Smooth muscle cell (in vitro differentiated cells): ENCODE results near the gene TUBB8B. TPM values are rescaled to one million over a fixed set of nuclear protein-coding genes. Genes with fewer than 3 reads are reported as not detected.
"Not testable (repeated sequence)": the region's sequence is repeated elsewhere in the genome, so short reads cannot be mapped to it uniquely, and the experiment has no call there.

ENCODE experiments used
- DNase-seq: peaks from one replicate; lab custom pipeline; 2025; ENCODE audit not compliant: unreplicated experiment; lab: John Stamatoyannopoulos, UW
- H2AFZ ChIP-seq: fragments of 200-600 bp; sonication (generic); 2 replicates; pipeline ENCODE4 v1.6.0; 2016; ENCODE audit warnings: antibody characterized with exemption, low read depth, mild to moderate bottlenecking
- H3F3A ChIP-seq: fragments of 200-600 bp; sonication (generic); 2 replicates; pipeline ENCODE4 v1.6.0; 2017; ENCODE audit warnings: antibody characterized with exemption, low read depth
- H3K27ac ChIP-seq: fragments of 200-600 bp; sonication (generic); 2 replicates; pipeline ENCODE4 v1.5.1; 2016; ENCODE audit warnings: low read depth, mild to moderate bottlenecking
- H3K27me3 ChIP-seq: fragments of 200-600 bp; sonication (generic); 2 replicates; pipeline ENCODE4 v1.6.1; 2016; ENCODE audit warnings: low read depth, mild to moderate bottlenecking
- H3K36me3 ChIP-seq: fragments of 200-600 bp; sonication (generic); 2 replicates; pipeline ENCODE4 v1.5.1; 2016; ENCODE audit warnings: low read depth
- H3K4me1 ChIP-seq: fragments of 200-600 bp; sonication (generic); 2 replicates; pipeline ENCODE4 v1.5.1; 2016; ENCODE audit warnings: low read depth
- H3K4me2 ChIP-seq: fragments of 200-600 bp; sonication (generic); 2 replicates; pipeline ENCODE4 v1.6.0; 2016; ENCODE audit warnings: mild to moderate bottlenecking
- H3K4me3 ChIP-seq: fragments of 200-600 bp; sonication (generic); 2 replicates; pipeline ENCODE4 v1.5.1; 2016; ENCODE audit warnings: mild to moderate bottlenecking
- H3K79me2 ChIP-seq: fragments of 200-600 bp; sonication (generic); 2 replicates; pipeline ENCODE4 v1.6.0; 2016; ENCODE audit warnings: low read depth, mild to moderate bottlenecking
- H3K9ac ChIP-seq: fragments of 200-600 bp; sonication (generic); 2 replicates; pipeline ENCODE4 v1.6.0; 2016; ENCODE audit warnings: low read depth
- H3K9me3 ChIP-seq: fragments of 200-600 bp; sonication (generic); replicated peaks from 2 replicates; pipeline ENCODE4 v1.5.1; 2016; ENCODE audit warnings: low read depth
- H4K20me1 ChIP-seq: fragments of 200-600 bp; sonication (generic); 2 replicates; pipeline ENCODE4 v1.6.0; 2016; ENCODE audit warnings: low read depth
- WGBS: methylation state at CpG from one replicate; pipeline ENCODE4 v1.1.7; 2016; ENCODE audit warnings: low lambda C conversion rate; 5-methylcytosine and 5-hydroxymethylcytosine counted together
- polyA plus RNA-seq: library from polyadenylated mRNA; unstranded; fragments of >200 nt; fragmentation: Nextera tagmentation; extraction: Ambion mirVana; gene quantifications from 2 replicates; pipeline ENCODE4 v1.2.1, GENCODE V29; 2016
- total RNA-seq: library from RNA; depleted of rRNA; stranded (reverse); fragments of >200 nt; gene quantifications from 2 replicates; pipeline ENCODE4 v1.2.3, GENCODE V29; 2014

Gene TUBB8B
- total and polyA plus RNA-seq, 2 experiments from 2014 or later, result 0.21 TPM; not detected in 1

DNA sequence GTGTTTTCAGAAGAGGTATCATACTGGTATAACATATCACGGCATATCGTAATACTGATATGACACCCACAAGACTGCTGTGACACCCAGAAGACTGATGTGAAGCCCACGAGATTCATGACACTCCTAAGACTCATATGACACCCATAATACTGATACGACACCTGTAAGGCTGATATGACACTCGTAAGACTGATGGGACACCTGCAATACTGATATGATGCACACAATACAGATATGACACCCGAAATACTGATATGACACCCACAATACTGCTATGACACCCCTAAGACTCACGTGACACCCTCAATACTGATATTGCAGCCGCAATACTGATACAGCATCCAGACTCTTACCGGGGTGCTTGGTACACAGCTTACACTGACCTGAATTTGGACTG, 18.3 kb upstream of the TUBB8B start:
- DNase-seq, H3K4me3 ChIP-seq, H3K27me3 ChIP-seq, H4K20me1 ChIP-seq, H3K36me3 ChIP-seq, H3K27ac ChIP-seq, H3K4me1 ChIP-seq, H3K4me2 ChIP-seq, H3K9ac ChIP-seq, H3K79me2 ChIP-seq, H3K9me3 ChIP-seq, H3F3A ChIP-seq, H2AFZ ChIP-seq: not testable (repeated sequence)
- whole genome bisulfite sequencing, result 64% methylated on average over 9 of the region's 9 CpGs

DNA sequence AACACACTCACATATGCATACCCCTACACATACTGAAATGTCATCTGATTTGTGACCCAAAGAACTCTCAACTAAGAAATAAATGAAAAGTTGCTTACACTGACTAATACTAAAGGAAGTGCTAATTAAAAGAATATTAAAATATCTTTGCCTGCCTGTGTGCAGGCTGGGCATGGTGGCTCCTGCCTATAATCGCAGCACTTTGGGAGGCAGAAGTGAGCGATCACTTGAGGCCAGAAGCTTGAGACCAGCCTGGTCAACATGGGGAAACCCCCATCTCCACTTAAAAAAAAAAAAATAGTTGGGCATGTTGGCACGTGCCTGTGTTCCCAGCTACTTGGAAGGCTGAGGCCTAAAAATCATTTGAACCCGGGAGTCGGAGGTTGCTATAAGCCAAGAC, 14.9 kb upstream of the TUBB8B start:
- DNase-seq, H3K4me1 ChIP-seq, H3K4me2 ChIP-seq, H3K9ac ChIP-seq, H4K20me1 ChIP-seq, H3K36me3 ChIP-seq, H3K27me3 ChIP-seq, H3F3A ChIP-seq, H3K9me3 ChIP-seq, H3K79me2 ChIP-seq, H3K4me3 ChIP-seq, H2AFZ ChIP-seq, H3K27ac ChIP-seq: not testable (repeated sequence)
- WGBS, result 88% methylated on average over 5 of the region's 5 CpGs

DNA sequence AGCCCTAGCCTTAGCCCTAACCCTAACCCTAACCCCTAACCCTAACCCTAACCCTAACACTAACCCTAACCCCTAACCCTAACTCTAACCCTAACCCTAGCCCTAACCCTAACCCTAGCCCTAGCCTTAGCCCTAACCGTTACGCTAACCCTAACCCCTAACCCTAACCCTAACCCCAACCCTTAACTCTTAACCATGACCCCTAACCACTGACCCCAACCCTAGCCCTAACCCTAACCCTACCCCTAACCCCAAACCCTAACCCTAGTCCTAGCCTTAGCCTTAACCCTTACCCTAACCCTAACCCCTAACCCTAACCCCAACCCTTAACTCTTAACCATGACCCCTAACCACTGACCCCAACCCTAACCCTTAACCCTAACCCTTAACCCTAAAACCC, 14.2 kb upstream of the TUBB8B start:
- not testable (repeated sequence) for H3K27ac ChIP-seq, H3K9me3 ChIP-seq, H3K9ac ChIP-seq, H3K4me1 ChIP-seq, H3K4me3 ChIP-seq, H3K27me3 ChIP-seq, H3K79me2 ChIP-seq, H2AFZ ChIP-seq, DNase-seq, H3K4me2 ChIP-seq, H3K36me3 ChIP-seq, H4K20me1 ChIP-seq, H3F3A ChIP-seq
- WGBS, result 93% methylated on average over 2 of the region's 2 CpGs

DNA sequence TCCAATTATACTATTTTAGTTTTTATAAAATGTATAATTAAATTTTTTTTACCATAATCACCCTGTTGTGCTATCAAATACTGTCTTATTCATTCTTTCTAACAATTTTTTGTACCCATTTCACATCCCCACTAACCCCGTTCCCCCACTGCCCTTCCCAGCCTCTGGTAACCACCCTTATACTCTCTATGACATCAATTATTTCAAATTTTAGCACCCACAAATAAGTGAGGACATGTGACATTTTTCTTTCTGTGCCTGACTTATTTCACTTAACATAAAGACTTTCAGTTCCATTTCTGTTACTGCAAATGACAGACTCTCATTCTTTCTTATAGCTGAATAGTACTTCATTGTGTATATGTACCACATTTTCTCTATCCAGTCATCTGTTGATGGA, 5.0 kb upstream of the TUBB8B start:
- DNase-seq, H3K4me1 ChIP-seq, H2AFZ ChIP-seq, H3K79me2 ChIP-seq, H3F3A ChIP-seq, H3K9me3 ChIP-seq, H3K9ac ChIP-seq, H3K36me3 ChIP-seq, H4K20me1 ChIP-seq, H3K27me3 ChIP-seq, H3K4me2 ChIP-seq, H3K4me3 ChIP-seq, H3K27ac ChIP-seq: not testable (repeated sequence)
- 64% methylated on average over 1 of the region's 1 CpG for WGBS

DNA sequence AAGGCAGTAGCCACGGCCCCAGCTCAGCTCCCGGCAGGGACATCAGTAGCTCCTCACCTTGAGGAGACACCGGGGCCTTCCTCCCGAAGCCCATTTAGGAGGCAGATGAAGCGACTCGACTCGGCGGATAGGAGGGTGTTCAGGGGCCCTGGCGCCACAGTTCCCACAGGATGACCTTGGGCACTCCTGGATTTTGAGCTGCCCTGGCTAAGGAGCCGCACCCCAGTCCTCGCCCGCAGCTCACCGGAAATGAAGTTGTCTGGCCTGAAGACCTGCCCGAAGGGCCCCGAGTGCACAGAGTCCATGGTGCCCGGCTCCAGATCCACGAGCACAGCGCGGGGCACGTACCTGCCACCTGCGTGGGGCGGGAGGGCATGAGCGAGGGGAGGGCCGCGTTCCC, 719 bp downstream of the TUBB8B start:
- H3K9me3 ChIP-seq, H3K79me2 ChIP-seq, DNase-seq, H2AFZ ChIP-seq, H3K9ac ChIP-seq, H3K4me3 ChIP-seq, H3K4me2 ChIP-seq, H3K36me3 ChIP-seq, H3K27ac ChIP-seq, H4K20me1 ChIP-seq, H3F3A ChIP-seq, H3K27me3 ChIP-seq, H3K4me1 ChIP-seq: not testable (repeated sequence)
- 89% methylated on average over 6 of the region's 25 CpGs for WGBS

DNA sequence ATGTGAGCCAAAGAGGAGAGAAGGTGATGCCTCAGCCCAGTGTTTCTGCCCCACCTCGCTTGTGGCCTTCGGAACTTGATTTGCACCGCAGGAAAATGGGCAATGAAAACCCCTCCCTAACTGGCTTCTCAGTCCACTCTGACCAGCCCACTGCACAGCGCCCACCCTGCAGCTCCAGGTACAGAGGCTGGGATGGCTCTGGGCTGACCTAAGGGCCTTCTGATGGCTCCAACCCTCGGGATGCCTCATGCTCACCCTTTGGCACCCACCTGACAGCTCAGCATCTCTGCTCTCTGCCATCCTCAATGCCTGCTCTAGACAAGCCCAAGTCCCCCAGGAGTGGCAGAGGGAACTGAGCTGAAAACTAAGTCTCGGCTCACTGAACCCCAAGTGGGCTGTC, 36.2 kb downstream of the TUBB8B start:
- not testable (repeated sequence) for H2AFZ ChIP-seq
- WGBS, result no CpG with 5 or more reads among the region's 6 CpGs

DNA sequence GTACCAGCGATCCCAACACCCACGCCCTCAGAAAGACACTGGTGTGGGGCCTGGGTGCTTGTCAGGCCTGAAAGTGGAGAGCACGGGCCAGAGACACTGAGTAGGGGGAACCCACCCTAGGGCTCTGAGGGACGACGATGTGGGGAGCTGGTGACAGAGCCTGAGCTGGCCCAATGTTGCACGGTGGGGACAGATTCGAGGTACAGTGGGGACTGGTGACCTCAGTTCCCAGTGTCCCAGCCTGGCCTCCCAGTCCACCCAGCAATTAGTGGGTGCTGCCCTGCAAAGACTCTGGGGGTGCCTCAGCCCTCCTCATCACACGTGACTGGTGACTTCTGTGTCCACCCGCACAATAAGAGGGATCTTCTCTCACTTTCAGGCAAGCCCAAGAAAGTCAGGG, 36.6 kb downstream of the TUBB8B start:
- not testable (repeated sequence) for H3K9me3 ChIP-seq, H3K27ac ChIP-seq, H3K36me3 ChIP-seq, H3K9ac ChIP-seq, H3K4me3 ChIP-seq, DNase-seq, H4K20me1 ChIP-seq, H3K27me3 ChIP-seq, H3K4me1 ChIP-seq, H3K79me2 ChIP-seq, H3K4me2 ChIP-seq, H2AFZ ChIP-seq, H3F3A ChIP-seq
- no CpG with 5 or more reads among the region's 9 CpGs for WGBS

More for the DNA sequence above, 36.2 kb downstream of the TUBB8B start:
- H3K4me2 ChIP-seq, H3K4me3 ChIP-seq, H3K9ac ChIP-seq, DNase-seq, H3K9me3 ChIP-seq, H3K79me2 ChIP-seq, H3K27ac ChIP-seq, H3K36me3 ChIP-seq, H3F3A ChIP-seq, H3K4me1 ChIP-seq, H4K20me1 ChIP-seq, H3K27me3 ChIP-seq: not testable (repeated sequence)

DNA sequence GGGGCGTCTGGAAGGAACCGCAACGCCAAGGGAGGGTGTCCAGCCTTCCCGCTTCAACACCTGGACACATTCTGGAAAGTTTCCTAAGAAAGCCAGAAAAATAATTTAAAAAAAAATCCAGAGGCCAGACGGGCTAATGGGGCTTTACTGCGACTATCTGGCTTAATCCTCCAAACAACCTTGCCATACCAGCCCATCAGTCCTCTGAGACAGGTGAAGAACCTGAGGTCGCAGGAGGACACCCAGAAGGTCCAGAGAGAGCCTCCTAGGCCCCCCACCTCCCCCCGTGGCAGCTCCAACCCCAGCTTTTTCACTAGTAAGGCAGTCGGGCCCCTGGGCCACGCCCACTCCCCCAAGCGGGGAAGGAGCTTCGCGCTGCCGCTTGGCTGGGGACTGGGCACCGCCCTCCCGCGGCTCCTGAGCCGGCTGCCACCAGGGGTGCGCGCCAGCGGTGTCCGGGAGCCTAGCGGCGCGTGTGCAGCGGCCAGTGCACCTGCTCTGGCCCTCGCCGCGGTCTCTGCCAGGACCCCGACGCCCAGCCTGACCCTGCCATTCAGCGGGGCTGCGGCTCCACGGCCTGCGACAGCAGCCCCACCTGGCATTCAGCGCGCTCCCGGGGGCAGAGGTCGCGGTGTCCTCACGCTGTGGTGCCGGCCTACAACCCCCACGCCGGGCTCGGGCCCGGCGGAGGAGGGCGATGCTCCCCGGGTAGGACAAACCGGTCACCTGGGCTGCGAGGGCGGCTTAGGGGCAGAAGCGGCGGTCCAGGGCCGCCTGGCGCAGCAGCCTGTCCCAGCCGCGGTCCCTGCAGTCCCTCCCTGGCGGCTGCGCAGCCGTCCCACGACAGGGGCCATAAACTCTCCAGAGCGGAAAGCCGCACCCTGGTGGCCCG, 37.8 kb downstream of the TUBB8B start:
- not testable (repeated sequence) for H3K36me3 ChIP-seq, H3K27ac ChIP-seq, H2AFZ ChIP-seq, H3K4me1 ChIP-seq, H3F3A ChIP-seq, DNase-seq, H3K79me2 ChIP-seq, H3K9me3 ChIP-seq, H3K4me3 ChIP-seq, H4K20me1 ChIP-seq, H3K4me2 ChIP-seq, H3K27me3 ChIP-seq, H3K9ac ChIP-seq
- 83% methylated on average over 17 of the region's 65 CpGs for WGBS
